H1 (cell line): ENCODE measurements around the gene ERLIN1. TPM values are rescaled to one million over a fixed set of nuclear protein-coding genes. Genes with fewer than 3 reads are reported as not detected.

Source experiments
- CTCF ChIA-PET: fragments of 300-600 bp; sonication (Branson Sonifier 250); formaldehyde crosslinking; loops from one replicate; lab custom pipeline; 2021; ENCODE audit not compliant: partially characterized antibody; lab: Charles Lee
- POLR2A ChIA-PET: fragments of 300-600 bp; sonication (Branson Sonifier 250); formaldehyde crosslinking; loops from one replicate; lab custom pipeline; 2021; ENCODE audit warnings: inconsistent platforms; ENCODE audit not compliant: partially characterized antibody; lab: Charles Lee
- DNase-seq, 2 experiments: peaks; one replicate each; pipeline versions ENCODE4 v3.0.0 to v3.0.0-alpha.2; 2010 to 2022; ENCODE audit warnings: low spot score in 2 of 2, low read depth in 1 of 2, mixed read lengths in 1 of 2
- FAIRE-seq: peaks from 2 replicates; lab custom pipeline; 2011; peaks lifted over from hg19 to GRCh38; lab: Jason Lieb, UNC
- H2AFZ ChIP-seq: 2 replicates; pipeline ENCODE4 v1.8.1; 2012; ENCODE audit warnings: low read length, inconsistent platforms
- H2AK5ac ChIP-seq: 2 replicates; pipeline ENCODE4 v1.6.1; 2013; ENCODE audit warnings: low read depth, low read length
- H2BK120ac ChIP-seq: replicated peaks from 2 replicates; pipeline ENCODE3; 2013; ENCODE audit warnings: low read depth, low read length, inconsistent platforms
- H2BK12ac ChIP-seq: 2 replicates; pipeline ENCODE4 v1.6.1; 2013; ENCODE audit warnings: low read depth, low read length
- H2BK15ac ChIP-seq: 2 replicates; pipeline ENCODE4 v1.6.1; 2013; ENCODE audit warnings: low read length
- H2BK20ac ChIP-seq: 2 replicates; pipeline ENCODE4 v1.6.1; 2013; ENCODE audit warnings: low read length
- H2BK5ac ChIP-seq: 2 replicates; pipeline ENCODE4 v1.6.1; 2013; ENCODE audit warnings: low read depth, low read length
- H3K14ac ChIP-seq: 2 replicates; pipeline ENCODE4 v1.6.1; 2013; ENCODE audit warnings: inconsistent platforms; ENCODE audit not compliant: insufficient read length
- H3K18ac ChIP-seq: 2 replicates; pipeline ENCODE4 v1.6.1; 2013; ENCODE audit warnings: low read length; ENCODE audit errors: extremely low read depth
- H3K23ac ChIP-seq: 2 replicates; pipeline ENCODE4 v1.6.1; 2013; ENCODE audit warnings: inconsistent platforms; ENCODE audit not compliant: insufficient read length
- H3K23me2 ChIP-seq: 2 replicates; pipeline ENCODE4 v1.6.1; 2013; ENCODE audit warnings: low read depth, low read length
- H3K27ac ChIP-seq: 2 replicates; pipeline ENCODE4 v1.6.1; 2011; ENCODE audit warnings: low read depth, low read length, inconsistent platforms
- H3K27me3 ChIP-seq, 4 experiments: replicated peaks in 1 of 4; 1 replicate in 1 of 4; 2 replicates in 3 of 4; pipeline versions ENCODE4 v1.6.1 to v1.8.1; 2011 to 2013; ENCODE audit warnings: low read length in 3 of 4, mild to moderate bottlenecking in 3 of 4, inconsistent platforms in 2 of 4, mixed read lengths in 2 of 4, moderate library complexity in 1 of 4; ENCODE audit not compliant: control insufficient read depth in 3 of 4, insufficient read depth in 3 of 4; ENCODE audit errors: extremely low read depth in 1 of 4
- H3K36me3 ChIP-seq, 4 experiments: 2 replicates each; pipeline versions ENCODE4 v1.6.1 to v1.8.1; 2011 to 2013; ENCODE audit warnings: mild to moderate bottlenecking in 4 of 4, low read length in 3 of 4, moderate library complexity in 2 of 4, control low read depth in 1 of 4, inconsistent platforms in 1 of 4; ENCODE audit not compliant: insufficient read depth in 4 of 4, control insufficient read depth in 2 of 4
- H3K4ac ChIP-seq: replicated peaks from 2 replicates; pipeline ENCODE3; 2013; ENCODE audit warnings: low read length, low read depth, mixed read lengths, inconsistent platforms; ENCODE audit not compliant: insufficient read length
- H3K4me1 ChIP-seq, 4 experiments: replicated peaks in 1 of 4; 1 replicate in 1 of 4; 2 replicates in 3 of 4; pipeline versions ENCODE4 v1.6.1 to v1.8.1; 2011 to 2013; ENCODE audit warnings: low read length in 3 of 4, inconsistent platforms in 2 of 4, mixed read lengths in 1 of 4; ENCODE audit not compliant: insufficient read depth in 4 of 4, control insufficient read depth in 3 of 4
- H3K4me2 ChIP-seq, 2 experiments: 2 replicates each; pipeline versions ENCODE4 v1.6.1 to v1.8.1; 2011 to 2013; ENCODE audit warnings: low read depth in 2 of 2, low read length in 2 of 2, control low read depth in 1 of 2, inconsistent platforms in 1 of 2, mild to moderate bottlenecking in 1 of 2; ENCODE audit not compliant: insufficient read depth in 1 of 2
- H3K4me3 ChIP-seq, 4 experiments: fragments of 200-600, 300-600 bp in 1 of 4; sonication (generic), shearing (Covaris generic), sonication (Bioruptor Twin) in 1 of 4; 2 replicates each; pipeline versions ENCODE4 v1.5.1 to v1.8.1; 2011 to 2016; ENCODE audit warnings: low read length in 4 of 4, low read depth in 3 of 4, control low read depth in 2 of 4, inconsistent platforms in 2 of 4, mild to moderate bottlenecking in 2 of 4, mixed read lengths in 1 of 4, moderate library complexity in 1 of 4; ENCODE audit not compliant: insufficient read depth in 2 of 4; ENCODE audit errors: extremely low read depth in 1 of 4
- H3K56ac ChIP-seq: replicated peaks from 2 replicates; pipeline ENCODE3; 2013; ENCODE audit warnings: low read depth, mild to moderate bottlenecking, mixed read lengths, low read length, inconsistent platforms; ENCODE audit not compliant: insufficient read length
- H3K79me1 ChIP-seq: 2 replicates; pipeline ENCODE4 v1.6.1; 2013; ENCODE audit warnings: low read depth, low read length, control low read depth
- H3K79me2 ChIP-seq, 2 experiments: 2 replicates each; pipeline versions ENCODE4 v1.6.1 to v1.8.1; 2012 to 2013; ENCODE audit warnings: low read length in 2 of 2, mild to moderate bottlenecking in 2 of 2, inconsistent platforms in 1 of 2; ENCODE audit not compliant: insufficient read depth in 2 of 2, control insufficient read depth in 1 of 2
- H3K9ac ChIP-seq, 4 experiments: replicated peaks in 1 of 4; 1 replicate in 1 of 4; 2 replicates in 3 of 4; pipeline versions ENCODE4 v1.6.1 to v1.8.1; 2011 to 2013; ENCODE audit warnings: low read depth in 3 of 4, low read length in 3 of 4, control low read depth in 2 of 4, mild to moderate bottlenecking in 2 of 4, moderate library complexity in 2 of 4, inconsistent platforms in 1 of 4; ENCODE audit errors: extremely low read depth in 1 of 4
- H3K9me3 ChIP-seq, 2 experiments: 2 replicates each; pipeline versions ENCODE4 v1.6.1 to v1.8.1; 2012 to 2013; ENCODE audit warnings: mild to moderate bottlenecking in 2 of 2, moderate library complexity in 2 of 2, control low read depth in 1 of 2, inconsistent platforms in 1 of 2, low read depth in 1 of 2, low read length in 1 of 2, mixed read lengths in 1 of 2; ENCODE audit not compliant: insufficient read depth in 2 of 2
- H4K20me1 ChIP-seq, 2 experiments: replicated peaks in 1 of 2; 2 replicates each; pipeline versions ENCODE3 to v1.8.1; 2011 to 2013; ENCODE audit warnings: inconsistent platforms in 2 of 2, low read length in 2 of 2, mild to moderate bottlenecking in 1 of 2; ENCODE audit not compliant: insufficient read depth in 2 of 2, control insufficient read depth in 1 of 2
- H4K5ac ChIP-seq: 2 replicates; pipeline ENCODE4 v1.6.1; 2013; ENCODE audit warnings: low read length, low read depth, mixed read lengths, inconsistent platforms; ENCODE audit not compliant: insufficient read length
- H4K8ac ChIP-seq: 2 replicates; pipeline ENCODE4 v1.8.0; 2013; ENCODE audit warnings: mild to moderate bottlenecking, moderate library complexity, low read length, inconsistent platforms; ENCODE audit not compliant: insufficient read depth; ENCODE audit errors: extremely low read depth
- H4K91ac ChIP-seq: replicated peaks from 2 replicates; pipeline ENCODE3; 2013; ENCODE audit warnings: low read length, mixed read lengths, inconsistent platforms; ENCODE audit not compliant: insufficient read length
- CEBPB ChIP-seq: IDR thresholded peaks from 2 replicates; pipeline ENCODE4 v1.6.1; 2012; ENCODE audit warnings: low read depth, low read length
- FOSL1 ChIP-seq: IDR thresholded peaks from 2 replicates; pipeline ENCODE4 v1.6.1; 2011; ENCODE audit warnings: mild to moderate bottlenecking, low read depth, low read length, moderate library complexity; ENCODE audit not compliant: insufficient read depth
- KDM1A ChIP-seq: fragments of 200-600, 300-600 bp; sonication (generic); IDR thresholded peaks from 2 replicates; pipeline ENCODE4 v1.7.1; 2016; ENCODE audit warnings: mild to moderate bottlenecking, low read length, borderline replicate concordance
- PHF8 ChIP-seq: fragments of 200-600 bp; sonication (generic); conservative IDR thresholded peaks from 2 replicates; pipeline ENCODE4 v1.7.1; 2012; ENCODE audit warnings: low read depth, mild to moderate bottlenecking, inconsistent platforms, low read length, moderate library complexity
- RBBP5 ChIP-seq: IDR thresholded peaks from 2 replicates; pipeline ENCODE4 v1.7.1; 2012; ENCODE audit warnings: low read depth, mild to moderate bottlenecking, inconsistent platforms, low read length, moderate library complexity, borderline replicate concordance
- RXRA ChIP-seq: IDR thresholded peaks from 2 replicates; pipeline ENCODE4 v1.6.1; 2011; ENCODE audit warnings: low read depth, mild to moderate bottlenecking, low read length, moderate library complexity; ENCODE audit not compliant: insufficient read depth
- SIRT6 ChIP-seq: IDR thresholded peaks from one replicate; pipeline ENCODE4 v1.7.1; 2012; ENCODE audit warnings: low read length, inconsistent platforms
- SIX5 ChIP-seq: IDR thresholded peaks from 2 replicates; pipeline ENCODE4 v1.6.1; 2011; ENCODE audit warnings: mild to moderate bottlenecking, low read depth, low read length
- TAF7 ChIP-seq: optimal IDR thresholded peaks from 2 replicates; pipeline ENCODE3; 2011; ENCODE audit warnings: low read depth, mild to moderate bottlenecking, inconsistent platforms, low read length, moderate library complexity, borderline replicate concordance
- TBP ChIP-seq: IDR thresholded peaks from 2 replicates; pipeline ENCODE4 v1.6.1; 2011; ENCODE audit warnings: low read depth, low read length, improper control_type of control experiment
- TCF12 ChIP-seq: IDR thresholded peaks from 2 replicates; pipeline ENCODE4 v1.6.1; 2011; ENCODE audit warnings: low read depth, mild to moderate bottlenecking, low read length
- ZNF274 ChIP-seq: IDR thresholded peaks from 2 replicates; pipeline ENCODE4 v1.7.0; 2012; ENCODE audit warnings: low read length, borderline replicate concordance; ENCODE audit errors: extremely low read depth
- WGBS, 2 experiments: shearing (Covaris generic) in 1 of 2; methylation state at CpG; one replicate each; pipeline versions ENCODE4 v1.1.6 to v1.1.7; 2013 to 2015; ENCODE audit warnings: low lambda C conversion rate in 2 of 2, mixed read lengths in 2 of 2, inconsistent platforms in 1 of 2, low coverage in 1 of 2, missing lambda C conversion rate in 1 of 2; ENCODE audit not compliant: insufficient replicate concordance in 2 of 2, insufficient coverage in 1 of 2, insufficient read length in 1 of 2; ENCODE audit errors: extremely low coverage in 1 of 2, missing lambda C conversion rate in 1 of 2; 5-methylcytosine and 5-hydroxymethylcytosine counted together
- polyA plus RNA-seq, 7 experiments: library from polyadenylated mRNA; depleted of rRNA in 3 of 7; stranded (reverse) in 5 of 7; unstranded in 2 of 7; fragments of >200 nt in 5 of 7; fragments of 200-250 nt in 2 of 7; gene quantifications; 1 replicate in 5 of 7; 2 replicates in 1 of 7; 4 replicates in 1 of 7; pipeline versions ENCODE4 v1.2.1 to v1.2.3, GENCODE V29; 2011 to 2013; ENCODE audit warnings: missing spikeins in 2 of 7, mixed read lengths in 2 of 7
- total RNA-seq: library from RNA; stranded (reverse); fragmentation: NEBNext Ultra II Directional; extraction: Animal tissue kit (Norgen Biotek cat#: 25700); gene quantifications from 2 replicates; pipeline ENCODE4 v1.2.1, GENCODE V29; 2021
- TF ChIP-seq, protein P1 (sequence below): IDR thresholded peaks from 2 replicates; pipeline ENCODE4 v1.6.1; 2012; ENCODE audit warnings: low read length, inconsistent platforms

Gene ERLIN1
- total and polyA plus RNA-seq, 2 of the 8 experiments (the other 6 are each of a cell fraction or from before 2014, with no cell fraction given), result 16.5 to 32.0 TPM

DNA sequence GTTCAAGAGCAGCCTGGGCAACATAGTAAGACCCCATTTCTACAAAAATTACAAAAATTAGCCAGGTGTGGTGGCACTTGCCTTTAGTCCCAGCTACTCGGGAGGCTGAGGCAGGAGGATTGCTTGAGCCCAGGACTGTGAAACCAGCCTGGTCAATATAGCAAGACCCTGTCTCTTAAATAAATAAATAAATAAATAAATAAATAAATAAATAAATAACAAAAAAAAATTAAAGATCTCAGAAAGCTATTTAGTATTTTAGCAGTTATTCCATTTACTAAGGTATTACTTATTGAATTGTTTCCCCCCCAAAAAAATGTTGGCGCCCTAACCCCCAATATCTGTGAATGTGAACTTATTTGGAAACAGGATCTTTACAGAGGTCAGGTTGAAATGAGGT is 53.4 kb downstream of the ERLIN1 start:
- H2BK5ac ChIP-seq, result no peak overlapping the region
- no peak overlapping the region for H4K91ac ChIP-seq
- H3K23ac ChIP-seq, result no peak overlapping the region
- H2BK15ac ChIP-seq, result no peak overlapping the region
- no peak overlapping the region for H2AFZ ChIP-seq
- no peak overlapping the region for H3K27ac ChIP-seq
- POLR2A ChIA-PET, result interaction anchor here (0.6 kb wide), 1 partner anchor 12 kb away, joined by 3 read pairs; no protein-coding TSS in a partner anchor
- WGBS, 2 experiments, result 95% methylated on average over 2 of the region's 2 CpGs; no CpG with 5 or more reads in 1 of the 2 experiments
- H2AK5ac ChIP-seq, result no peak overlapping the region
- no peaks in the 10 kb centered on the region for H3K4me1 ChIP-seq
- no peak overlapping the region for H3K4me2 ChIP-seq
- no peaks in the 10 kb centered on the region for H3K79me1 ChIP-seq
- no peak for TF ChIP-seq CEBPB
- no peak for TF ChIP-seq KDM1A
- no peak for TF ChIP-seq TAF7
- no peak for TF ChIP-seq ZNF274
- TF ChIP-seq, protein P1, sequence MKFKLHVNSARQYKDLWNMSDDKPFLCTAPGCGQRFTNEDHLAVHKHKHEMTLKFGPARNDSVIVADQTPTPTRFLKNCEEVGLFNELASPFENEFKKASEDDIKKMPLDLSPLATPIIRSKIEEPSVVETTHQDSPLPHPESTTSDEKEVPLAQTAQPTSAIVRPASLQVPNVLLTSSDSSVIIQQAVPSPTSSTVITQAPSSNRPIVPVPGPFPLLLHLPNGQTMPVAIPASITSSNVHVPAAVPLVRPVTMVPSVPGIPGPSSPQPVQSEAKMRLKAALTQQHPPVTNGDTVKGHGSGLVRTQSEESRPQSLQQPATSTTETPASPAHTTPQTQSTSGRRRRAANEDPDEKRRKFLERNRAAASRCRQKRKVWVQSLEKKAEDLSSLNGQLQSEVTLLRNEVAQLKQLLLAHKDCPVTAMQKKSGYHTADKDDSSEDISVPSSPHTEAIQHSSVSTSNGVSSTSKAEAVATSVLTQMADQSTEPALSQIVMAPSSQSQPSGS, result no peak
- TF ChIP-seq RBBP5, result no peak
- TF ChIP-seq RXRA, result no peak
- TF ChIP-seq FOSL1, result no peak
- TF ChIP-seq TCF12, result no peak
- no peak for TF ChIP-seq TBP
- no peak for TF ChIP-seq SIX5
- no peak for TF ChIP-seq SIRT6
- no peak for TF ChIP-seq PHF8
- H3K4me3 ChIP-seq, result no peak overlapping the region
- H3K4ac ChIP-seq, result no peak overlapping the region
- no peaks in the 10 kb centered on the region for H4K20me1 ChIP-seq
- no peak overlapping the region for H2BK12ac ChIP-seq
- no peak overlapping the region for H2BK20ac ChIP-seq
- H3K23me2 ChIP-seq, result no peaks in the 10 kb centered on the region
- no peak overlapping the region for H4K8ac ChIP-seq
- H3K36me3 ChIP-seq, result no peaks in the 10 kb centered on the region; a peak in 1 of 8 replicates
- no peak overlapping the region for H3K14ac ChIP-seq
- H3K9ac ChIP-seq, result no peak overlapping the region
- H2BK120ac ChIP-seq, result no peak overlapping the region
- FAIRE-seq, result no peak
- peaks cover 8 to 12% of the 10 kb centered on the region in 2 experiments for H3K9me3 ChIP-seq
- no peak overlapping the region for H3K56ac ChIP-seq
- H3K79me2 ChIP-seq, result no peaks in the 10 kb centered on the region
- CTCF ChIA-PET, result interaction anchor here (0.6 to 1.9 kb wide), 6 partner anchors 10 to 882 kb away, joined by 3 to 5 read pairs (median 4); no protein-coding TSS in a partner anchor
- no peaks in the 10 kb centered on the region for H3K27me3 ChIP-seq
- H3K18ac ChIP-seq, result no peak overlapping the region
- H4K5ac ChIP-seq, result no peak overlapping the region
- DNase-seq, result no peak
